Upper lobe of left lung (tissue), 6 donors: ENCODE measurements around the gene KLHL28. TPM values are rescaled to one million over a fixed set of nuclear protein-coding genes. Genes with fewer than 3 reads are reported as not detected.

ENCODE experiments used
- ATAC-seq, 2 donors: fragments of 200-7000 bp; cut with Tn5 transposase; one replicate each; pipeline ENCODE4 v1.9.1; 2022; ENCODE audit warnings: mild to moderate bottlenecking in 2 of 2, moderate library complexity in 2 of 2; ENCODE audit not compliant: low FRiP score in 2 of 2
- DNase-seq, 2 donors: peaks; one replicate each; pipeline ENCODE4 v3.0.0-alpha.2; 2019 to 2020
- H3K27ac ChIP-seq, 4 donors: fragments of 200-600 bp; sonication (generic); one replicate each; pipeline ENCODE4 v1.5.1; 2016 to 2019
- H3K27me3 ChIP-seq, 4 donors: fragments of 200-600 bp; sonication (generic); one replicate each; pipeline ENCODE4 v1.5.1; 2017 to 2019
- H3K36me3 ChIP-seq, 4 donors: fragments of 200-600 bp; sonication (generic); one replicate each; pipeline ENCODE4 v1.5.1; 2016 to 2019
- H3K4me1 ChIP-seq, 4 donors: fragments of 200-600 bp; sonication (generic); one replicate each; pipeline ENCODE4 v1.5.1; 2018 to 2019
- H3K4me3 ChIP-seq, 4 donors: fragments of 200-600 bp; sonication (generic); one replicate each; pipeline ENCODE4 v1.5.1; 2017 to 2019; ENCODE audit warnings: mild to moderate bottlenecking in 2 of 4, moderate library complexity in 1 of 4
- H3K9me3 ChIP-seq, 4 donors: fragments of 200-600 bp; sonication (generic); one replicate each; pipeline ENCODE4 v1.5.1; 2018 to 2019
- CTCF ChIP-seq, 6 experiments: fragments of 450-650 bp in 4 of 6; fragments of 200-600 bp in 2 of 6; sonication (generic) in 2 of 6; IDR thresholded peaks; one replicate each; pipeline ENCODE4 v1.5.1; 2016 to 2019; ENCODE audit warnings: antibody characterized with exemption in 6 of 6
- EP300 ChIP-seq, 4 donors: sonication (generic); formaldehyde crosslinking; IDR thresholded peaks; one replicate each; pipeline ENCODE4 v1.5.1; 2017; ENCODE audit warnings: antibody characterized with exemption in 4 of 4, control low read depth in 2 of 4
- POLR2A ChIP-seq, 4 donors: fragments of 450-650 bp; IDR thresholded peaks; one replicate each; pipeline ENCODE4 v1.5.1; 2016 to 2017; ENCODE audit warnings: antibody characterized with exemption in 4 of 4, mild to moderate bottlenecking in 2 of 4
- POLR2AphosphoS5 ChIP-seq, 2 donors: sonication (generic); formaldehyde crosslinking; IDR thresholded peaks; one replicate each; pipeline ENCODE4 v1.5.1; 2017; ENCODE audit warnings: antibody characterized with exemption in 2 of 2
- WGBS, 2 donors: methylation state at CpG; one replicate each; pipeline ENCODE4 v1.1.5; 2017 to 2018; 5-methylcytosine and 5-hydroxymethylcytosine counted together
- total RNA-seq, 6 donors: library from RNA; depleted of rRNA in 4 of 6; stranded (reverse); fragments of >200 nt in 4 of 6; gene quantifications; one replicate each; pipeline versions ENCODE4 v1.1.0 to v1.2.1, GENCODE V29; 2016 to 2021
- donor health status: DM: no; HTN: no; CAD: no; lungs with moderate emphysema.
- donor health status: DM: no; HTN: yes; CAD: no; lungs with severe emphysema.

KLHL28 gene
- total RNA-seq, 6 donors from 2014 or later: 3.7 to 20.0 (median 12.4) TPM

GRCh38 chr14:44944107-44944506 lies 17.6 kb downstream of the KLHL28 start:
- Histone ChIP-seq H3K36me3 (peaks cover 7 to 55% (median 15%) of the 10 kb centered on the region in 4 donors), H3K4me3 (no peak overlapping the region), H3K4me1 (no peaks in the 10 kb centered on the region), H3K27ac (no peak overlapping the region), H3K27me3 (no peaks in the 10 kb centered on the region), H3K9me3 (no peaks in the 10 kb centered on the region)
- TF ChIP-seq EP300 (IDR thresholded peaks at IDR 0.05) (no peak), POLR2AphosphoS5 (IDR thresholded peaks at IDR 0.05) (no peak), POLR2A (IDR thresholded peaks at IDR 0.05) (no peak), CTCF (IDR thresholded peaks at IDR 0.05) (no peak)
- DNase-seq (no peak), ATAC-seq (no peak)

GRCh38 chr14:44942436-44942835 lies 19.3 kb downstream of the KLHL28 start:
- no peak for TF ChIP-seq POLR2A (IDR thresholded peaks at IDR 0.05)
- no peak for TF ChIP-seq CTCF (IDR thresholded peaks at IDR 0.05)
- no peak for TF ChIP-seq EP300 (IDR thresholded peaks at IDR 0.05)
- no peak for TF ChIP-seq POLR2AphosphoS5 (IDR thresholded peaks at IDR 0.05)
- Histone ChIP-seq H3K4me3 (no peak overlapping the region), H3K27ac (no peak overlapping the region), H3K36me3 (peaks cover 7 to 55% (median 15%) of the 10 kb centered on the region in 4 donors), H3K27me3 (no peaks in the 10 kb centered on the region), H3K4me1 (no peaks in the 10 kb centered on the region), H3K9me3 (no peaks in the 10 kb centered on the region)
- ATAC-seq (no peak), DNase-seq (no peak)
- WGBS, 2 donors: 97 to 100% methylated on average over 1 of the region's 1 CpG

DNA sequence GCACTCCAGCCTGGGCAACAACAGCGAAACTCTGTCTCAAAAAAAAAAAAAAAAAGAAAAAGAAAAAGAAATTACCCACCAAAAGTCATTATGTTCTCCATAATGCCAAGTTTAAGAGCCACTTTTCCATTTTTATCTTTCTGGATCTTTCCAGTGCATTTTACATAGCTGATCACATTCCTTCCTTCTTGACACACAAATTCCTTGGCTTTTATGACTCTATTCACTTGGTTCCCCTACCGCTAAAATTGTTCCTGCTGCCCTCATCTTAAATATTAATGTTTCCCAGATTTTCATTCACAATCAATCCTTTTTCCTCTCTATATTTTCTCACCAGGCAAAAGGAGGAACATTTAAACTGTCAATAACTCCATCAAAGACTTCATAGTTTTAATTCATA lies 20.2 kb downstream of the KLHL28 start:
- H3K4me3 ChIP-seq: no peak overlapping the region
- no peaks in the 10 kb centered on the region for H3K27me3 ChIP-seq
- WGBS, 2 donors: 91 to 97% methylated on average over 2 of the region's 2 CpGs
- H3K9me3 ChIP-seq: no peaks in the 10 kb centered on the region
- TF ChIP-seq POLR2AphosphoS5 (IDR thresholded peaks at IDR 0.05): no peak
- TF ChIP-seq POLR2A (IDR thresholded peaks at IDR 0.05): no peak
- H3K36me3 ChIP-seq: peaks cover 7 to 54% (median 15%) of the 10 kb centered on the region in 4 donors
- H3K4me1 ChIP-seq: no peaks in the 10 kb centered on the region
- ATAC-seq: no peak
- no peak for DNase-seq
- no peak overlapping the region for H3K27ac ChIP-seq

GRCh38 chr14:44940944-44941343 lies 20.8 kb downstream of the KLHL28 start:
- Histone ChIP-seq H3K4me1 (no peaks in the 10 kb centered on the region), H3K4me3 (no peak overlapping the region), H3K9me3 (no peaks in the 10 kb centered on the region), H3K27ac (no peak overlapping the region), H3K27me3 (no peaks in the 10 kb centered on the region), H3K36me3 (peaks cover 7 to 51% (median 15%) of the 10 kb centered on the region in 4 donors)
- no peak for TF ChIP-seq POLR2A (IDR thresholded peaks at IDR 0.05)
- no peak for TF ChIP-seq POLR2AphosphoS5 (IDR thresholded peaks at IDR 0.05)
- DNase-seq (no peak), ATAC-seq (no peak)
- WGBS, 2 donors: 79 to 80% methylated on average over 6 of the region's 6 CpGs

GRCh38 chr14:44940211-44940610 lies 21.5 kb downstream of the KLHL28 start:
- peaks cover 2 to 45% (median 10%) of the 10 kb centered on the region in 4 donors for H3K36me3 ChIP-seq
- DNase-seq (no peak), ATAC-seq (no peak)
- H3K27me3 ChIP-seq: no peaks in the 10 kb centered on the region
- TF ChIP-seq CTCF (IDR thresholded peaks at IDR 0.05) (no peak), EP300 (IDR thresholded peaks at IDR 0.05) (no peak), POLR2A (IDR thresholded peaks at IDR 0.05) (no peak), POLR2AphosphoS5 (IDR thresholded peaks at IDR 0.05) (no peak)
- H3K4me1 ChIP-seq: no peaks in the 10 kb centered on the region
- no peaks in the 10 kb centered on the region for H3K9me3 ChIP-seq
- H3K27ac ChIP-seq: no peak overlapping the region
- H3K4me3 ChIP-seq: no peak overlapping the region

GRCh38 chr14:44937547-44937946 lies 24.2 kb downstream of the KLHL28 start:
- H3K27ac ChIP-seq: no peak overlapping the region
- H3K36me3 ChIP-seq: peaks cover 0 to 23% (median 3%) of the 10 kb centered on the region in 4 donors
- DNase-seq (no peak), ATAC-seq (no peak)
- no peaks in the 10 kb centered on the region for H3K9me3 ChIP-seq
- 96 to 100% methylated on average over 2 of the region's 2 CpGs for WGBS, 2 donors
- no peaks in the 10 kb centered on the region for H3K4me1 ChIP-seq
- no peaks in the 10 kb centered on the region for H3K27me3 ChIP-seq
- H3K4me3 ChIP-seq: no peak overlapping the region
- TF ChIP-seq POLR2AphosphoS5 (IDR thresholded peaks at IDR 0.05): no peak
